K562 (cell line): Measurements from ENCODE around the gene GRB14. TPM values are rescaled to one million over a fixed set of nuclear protein-coding genes. Genes with fewer than 3 reads are reported as not detected.

Experiments
- ATAC-seq: fragments of 200-7000 bp; cut with Tn5 transposase; 3 replicates; pipeline ENCODE4 v1.9.1; 2020; ENCODE audit warnings: moderate library complexity
- BruUV-seq: library from RNA; stranded (reverse); fragments of 400-500 nt; replicated peaks from 2 replicates; lab custom pipeline; 2021; lab: Mats Ljungman, UMichigan
- CTCF ChIA-PET: fragments of 300-600 bp; formaldehyde crosslinking; extraction: SDS; loops from one replicate; lab custom pipeline; 2021; ENCODE audit warnings: low intra/inter-chr PET ratio; lab: Yijun Ruan, JAX
- POLR2A ChIA-PET: fragments of 300-600, 350-650 bp; sonication (Branson Sonifier 250); formaldehyde crosslinking; extraction: SDS; loops from one replicate; lab custom pipeline; 2021; ENCODE audit warnings: antibody characterized with exemption, inconsistent platforms; lab: Yijun Ruan, JAX
- DNase-seq, 4 experiments: peaks; one replicate each; pipeline versions ENCODE4 v3.0.0 to v3.0.0-alpha.2; 2011 to 2018; ENCODE audit warnings: low spot score in 3 of 4, mixed read lengths in 3 of 4; ENCODE audit errors: extremely low read depth in 1 of 4
- FAIRE-seq: peaks from 2 replicates; lab custom pipeline; 2011; peaks lifted over from hg19 to GRCh38; lab: Jason Lieb, UNC
- H2AFZ ChIP-seq: 2 replicates; pipeline ENCODE4 v1.6.0; 2011; ENCODE audit warnings: low read depth, low read length, control low read depth, inconsistent platforms
- H3K27ac ChIP-seq: fragments of 200-600 bp; 3 replicates; pipeline ENCODE4 v1.8.0; 2011; ENCODE audit warnings: low read depth, mild to moderate bottlenecking, control low read depth, inconsistent platforms, low read length, moderate library complexity, mixed read lengths; ENCODE audit errors: extremely low read depth
- H3K27me3 ChIP-seq, 2 experiments: fragments of 300-600 bp in 1 of 2; 2 replicates in 1 of 2; 3 replicates in 1 of 2; pipeline versions ENCODE4 v1.6.0 to v1.8.0; 2011; ENCODE audit warnings: inconsistent platforms in 2 of 2, low read length in 2 of 2, mild to moderate bottlenecking in 1 of 2, mixed read lengths in 1 of 2, moderate library complexity in 1 of 2; ENCODE audit not compliant: control insufficient read depth in 2 of 2, insufficient read depth in 2 of 2
- H3K36me3 ChIP-seq: fragments of 300-600 bp; 3 replicates; pipeline ENCODE4 v1.8.0; 2011; ENCODE audit warnings: mild to moderate bottlenecking, low read length, inconsistent platforms; ENCODE audit not compliant: control insufficient read depth, insufficient read depth
- H3K4me1 ChIP-seq, 2 experiments: fragments of 200-600 bp in 1 of 2; replicated peaks in 1 of 2; 2 replicates in 1 of 2; 3 replicates in 1 of 2; pipeline versions ENCODE4 v1.5.1 to v1.8.0; 2011; ENCODE audit warnings: inconsistent platforms in 2 of 2, low read length in 2 of 2, mild to moderate bottlenecking in 1 of 2, mixed read lengths in 1 of 2, moderate library complexity in 1 of 2; ENCODE audit not compliant: control insufficient read depth in 2 of 2, insufficient read depth in 2 of 2
- H3K4me2 ChIP-seq: 2 replicates; pipeline ENCODE4 v1.6.1; 2011; ENCODE audit warnings: low read length, control low read depth, inconsistent platforms, mixed read lengths; ENCODE audit not compliant: insufficient read depth
- H3K4me3 ChIP-seq: fragments of 200-600 bp; sonication (generic), shearing (Covaris generic); 2 replicates; pipeline ENCODE4 v1.5.1; 2016; ENCODE audit warnings: control low read depth, inconsistent platforms
- H3K79me2 ChIP-seq: fragments of 200-600 bp; 3 replicates; pipeline ENCODE4 v1.8.0; 2011; ENCODE audit warnings: low read length, inconsistent platforms; ENCODE audit not compliant: control insufficient read depth, insufficient read depth
- H3K9ac ChIP-seq, 2 experiments: 2 replicates each; pipeline versions ENCODE4 v1.6.0 to v1.6.1; 2011; ENCODE audit warnings: low read depth in 2 of 2, low read length in 2 of 2, control low read depth in 1 of 2, inconsistent platforms in 1 of 2, mild to moderate bottlenecking in 1 of 2, mixed read lengths in 1 of 2; ENCODE audit not compliant: insufficient read depth in 1 of 2
- H3K9me1 ChIP-seq: one replicate; pipeline ENCODE4 v1.6.0; 2011; ENCODE audit warnings: inconsistent platforms, mild to moderate bottlenecking, low read length, moderate library complexity; ENCODE audit not compliant: control insufficient read depth, insufficient read depth
- H3K9me3 ChIP-seq: replicated peaks from 2 replicates; pipeline ENCODE4 v1.5.1; 2011; ENCODE audit warnings: low read depth, low read length, inconsistent platforms; ENCODE audit not compliant: control insufficient read depth, insufficient read depth
- H4K20me1 ChIP-seq: replicated peaks from 2 replicates; pipeline ENCODE4 v1.6.1; 2011; ENCODE audit warnings: low read length, inconsistent platforms, mixed read lengths; ENCODE audit not compliant: control insufficient read depth, insufficient read depth
- ELF2 ChIP-seq: fragments of 250-450 bp; sonication (Bioruptor Pico); IDR thresholded peaks from 2 replicates; pipeline ENCODE4 v1.5.0; 2021; ENCODE audit warnings: mild to moderate bottlenecking
- KDM4B ChIP-seq, 2 experiments: fragments of 450-650 bp in 1 of 2; sonication (generic) in 1 of 2; IDR thresholded peaks; 2 replicates each; pipeline ENCODE4 v1.6.1; 2016 to 2017; ENCODE audit warnings: borderline replicate concordance in 2 of 2, antibody characterized with exemption in 1 of 2, low read depth in 1 of 2, mild to moderate bottlenecking in 1 of 2
- NR2C1 ChIP-seq, 2 experiments: fragments of 450-650 bp; IDR thresholded peaks; 2 replicates each; pipeline ENCODE4 v1.6.1; 2017; ENCODE audit warnings: mild to moderate bottlenecking in 2 of 2, antibody characterized with exemption in 1 of 2, inconsistent platforms in 1 of 2, missing compliant biosample characterization in 1 of 2, missing genetic modification characterization in 1 of 2
- PHB2 ChIP-seq: fragments of 450-650 bp; IDR thresholded peaks from 2 replicates; pipeline ENCODE4 v1.6.1; 2017; ENCODE audit warnings: low read depth
- SMARCA5 ChIP-seq: fragments of 450-650 bp; IDR thresholded peaks from 2 replicates; pipeline ENCODE4 v1.6.1; 2016
- TOE1 ChIP-seq, 2 experiments: fragments of 450-650 bp in 1 of 2; sonication (generic) in 1 of 2; formaldehyde crosslinking in 1 of 2; IDR thresholded peaks; 2 replicates each; pipeline versions ENCODE4 v1.7.1 to v1.8.0; 2016 to 2022; ENCODE audit warnings: borderline replicate concordance in 2 of 2, mild to moderate bottlenecking in 2 of 2, antibody characterized with exemption in 1 of 2, inconsistent platforms in 1 of 2, low read depth in 1 of 2, missing genetic modification reagents in 1 of 2, moderate library complexity in 1 of 2
- ZNF3 ChIP-seq: fragments of 250-450 bp; sonication (Bioruptor Pico); IDR thresholded peaks from 2 replicates; pipeline ENCODE4 v1.5.0; 2021; ENCODE audit warnings: mild to moderate bottlenecking, moderate library complexity
- WGBS: fragments of 100-300 bp; shearing (Covaris generic); methylation state at CpG from one replicate; pipeline ENCODE4 v1.1.6; 2016; ENCODE audit warnings: low coverage, mixed read lengths; ENCODE audit not compliant: insufficient coverage; ENCODE audit errors: missing lambda C conversion rate; 5-methylcytosine and 5-hydroxymethylcytosine counted together
- in situ Hi-C: fragments of 300-500 bp; cut with MboI; formaldehyde crosslinking; loops from 4 replicates; pipeline ENCODE4 v1.15.0; 2018; ENCODE audit warnings: inconsistent platforms, mixed read lengths
- intact Hi-C: fragments of 100-400 bp; cut with micrococcal nuclease; formaldehyde crosslinking; loops from 2 replicates; pipeline ENCODE4 v1.14.2; 2022
- polyA plus RNA-seq, 8 experiments: library from polyadenylated mRNA; depleted of rRNA in 4 of 8; stranded (reverse) in 5 of 8; unstranded in 3 of 8; fragments of >200 nt; fragmentation: Nextera tagmentation in 2 of 8; fragmentation: Illumina TruSeq in 1 of 8; extraction: Ambion mirVana in 2 of 8; extraction: Trizol in 1 of 8; gene quantifications; 2 replicates each; pipeline versions ENCODE4 v1.2.1 to v1.2.3, GENCODE V29; 2011 to 2014; ENCODE audit warnings: inconsistent platforms in 1 of 8, missing spikeins in 1 of 8
- total RNA-seq, 7 experiments: library from RNA; depleted of rRNA in 6 of 7; stranded (reverse); fragments of >200 nt in 6 of 7; fragmentation: Illumina TruSeq in 2 of 7; extraction: Trizol in 2 of 7; gene quantifications; 2 replicates each; pipeline versions ENCODE4 v1.2.1 to v1.2.3, GENCODE V29; 2011 to 2021; ENCODE audit warnings: low replicate concordance in 1 of 7
- TF ChIP-seq, protein P1 (sequence below), 3 experiments: fragments of 200-800 bp in 1 of 3; fragments of 250-450 bp in 1 of 3; fragments of 450-650 bp in 1 of 3; sonication (Bioruptor Pico) in 1 of 3; sonication (Bioruptor generic) in 1 of 3; formaldehyde crosslinking in 1 of 3; IDR thresholded peaks; 2 replicates each; pipeline versions ENCODE4 v1.6.1 to v1.8.0; 2016 to 2022; ENCODE audit warnings: mild to moderate bottlenecking in 2 of 3, missing genetic modification characterization in 2 of 3, missing compliant biosample characterization in 1 of 3, moderate library complexity in 1 of 3

Gene GRB14
- total and polyA plus RNA-seq, 9 of the 15 experiments (the other 6 are each of a cell fraction or from before 2014, with no cell fraction given) = not detected

DNA sequence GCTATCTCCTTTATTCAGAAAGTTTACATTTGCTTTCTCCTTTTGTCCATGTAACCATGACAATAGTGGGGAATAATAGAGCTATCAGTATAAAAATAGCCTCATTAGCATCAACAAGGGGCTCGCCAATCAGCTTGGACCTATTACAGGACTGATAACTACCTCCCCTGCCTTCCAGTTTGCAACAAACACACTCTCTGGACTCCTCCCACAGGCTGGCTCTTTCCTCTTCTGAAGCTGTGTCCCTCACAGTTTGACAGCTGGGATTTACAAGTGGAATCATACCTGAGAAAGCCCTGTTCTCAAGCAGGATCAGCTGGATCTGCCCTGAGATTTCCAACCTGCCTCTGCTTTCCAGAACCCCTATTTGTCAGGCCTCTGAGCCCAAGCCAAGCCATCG is 162.5 kb downstream of the GRB14 start:
- DNase-seq (no peak), ATAC-seq (no peak), FAIRE-seq (no peak)
- Histone ChIP-seq H3K4me1 (no peaks in the 10 kb centered on the region), H3K9ac (no peak overlapping the region), H3K4me2 (no peak overlapping the region), H4K20me1 (no peaks in the 10 kb centered on the region), H2AFZ (no peak overlapping the region), H3K36me3 (no peaks in the 10 kb centered on the region), H3K4me3 (no peak overlapping the region), H3K27ac (no peak overlapping the region), H3K27me3 (no peaks in the 10 kb centered on the region), H3K79me2 (no peaks in the 10 kb centered on the region), H3K9me1 (no peaks in the 10 kb centered on the region), H3K9me3 (no peaks in the 10 kb centered on the region)
- TF ChIP-seq NR2C1 (IDR thresholded peaks at IDR 0.05) = no peak
- no peak for TF ChIP-seq NR2C1 (tag; IDR thresholded peaks at IDR 0.05)
- TF ChIP-seq PHB2 = no peak
- TF ChIP-seq KDM4B (IDR thresholded peaks at IDR 0.05; ENCODE audit: borderline replicate concordance in 2 of 2, low read depth in 1 of 2) = no peak
- TF ChIP-seq ELF2 (CRISPR knock-in tag) = no peak
- no peak for TF ChIP-seq ZNF3 (CRISPR knock-in tag)
- TF ChIP-seq, protein P1, sequence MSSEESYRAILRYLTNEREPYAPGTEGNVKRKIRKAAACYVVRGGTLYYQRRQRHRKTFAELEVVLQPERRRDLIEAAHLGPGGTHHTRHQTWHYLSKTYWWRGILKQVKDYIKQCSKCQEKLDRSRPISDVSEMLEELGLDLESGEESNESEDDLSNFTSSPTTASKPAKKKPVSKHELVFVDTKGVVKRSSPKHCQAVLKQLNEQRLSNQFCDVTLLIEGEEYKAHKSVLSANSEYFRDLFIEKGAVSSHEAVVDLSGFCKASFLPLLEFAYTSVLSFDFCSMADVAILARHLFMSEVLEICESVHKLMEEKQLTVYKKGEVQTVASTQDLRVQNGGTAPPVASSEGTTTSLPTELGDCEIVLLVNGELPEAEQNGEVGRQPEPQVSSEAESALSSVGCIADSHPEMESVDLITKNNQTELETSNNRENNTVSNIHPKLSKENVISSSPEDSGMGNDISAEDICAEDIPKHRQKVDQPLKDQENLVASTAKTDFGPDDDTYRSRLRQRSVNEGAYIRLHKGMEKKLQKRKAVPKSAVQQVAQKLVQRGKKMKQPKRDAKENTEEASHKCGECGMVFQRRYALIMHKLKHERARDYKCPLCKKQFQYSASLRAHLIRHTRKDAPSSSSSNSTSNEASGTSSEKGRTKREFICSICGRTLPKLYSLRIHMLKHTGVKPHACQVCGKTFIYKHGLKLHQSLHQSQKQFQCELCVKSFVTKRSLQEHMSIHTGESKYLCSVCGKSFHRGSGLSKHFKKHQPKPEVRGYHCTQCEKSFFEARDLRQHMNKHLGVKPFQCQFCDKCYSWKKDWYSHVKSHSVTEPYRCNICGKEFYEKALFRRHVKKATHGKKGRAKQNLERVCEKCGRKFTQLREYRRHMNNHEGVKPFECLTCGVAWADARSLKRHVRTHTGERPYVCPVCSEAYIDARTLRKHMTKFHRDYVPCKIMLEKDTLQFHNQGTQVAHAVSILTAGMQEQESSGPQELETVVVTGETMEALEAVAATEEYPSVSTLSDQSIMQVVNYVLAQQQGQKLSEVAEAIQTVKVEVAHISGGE (CRISPR knock-in tag; IDR thresholded peaks at IDR 0.05) = no peak
- no peak for TF ChIP-seq SMARCA5
- TF ChIP-seq TOE1 (IDR thresholded peaks at IDR 0.05; ENCODE audit: borderline replicate concordance) = no peak
- TF ChIP-seq TOE1 (CRISPR knock-in tag; IDR thresholded peaks at IDR 0.05; ENCODE audit: borderline replicate concordance, low read depth) = no peak
- in situ Hi-C loops (no loop called here), intact Hi-C loops (no loop called here)
- ChIA-PET POLR2A (no interaction called here), CTCF (no interaction called here)
- WGBS = 0% methylated on average over 2 of the region's 2 CpGs
- BruUV-seq = no TSS peak
